Fibroblast of skin of abdomen (primary cell): ENCODE results near the gene AUP1.
A peak's percentile ranks its signal among the peaks of the same experiment; 100 is the strongest.

ENCODE experiments used
- DNase-seq: peaks from one replicate; pipeline ENCODE4 v3.0.0-alpha.2; 2013

The AUP1 gene

GRCh38 chr2:74535440-74535965 lies 6.0 kb upstream of the AUP1 start:
- DNase-seq, result no peak

- DNase-seq, result no peak
Observed at GRCh38 chr2:74534411-74534810, 4.9 kb upstream of the AUP1 start.

GRCh38 chr2:74533464-74533863 lies 4.0 kb upstream of the AUP1 start:
- DNase-seq, result no peak

- peak; percentile 45 for DNase-seq
Observed at GRCh38 chr2:74532222-74532621, 2.7 kb upstream of the AUP1 start.

GRCh38 chr2:74531666-74532065 lies 2.2 kb upstream of the AUP1 start:
- DNase-seq, result no peak

- DNase-seq, result no peak
Observed at GRCh38 chr2:74530239-74531187, 1.0 kb upstream of the AUP1 start.

GRCh38 chr2:74528600-74529356 lies 728 bp downstream of the AUP1 start:
- DNase-seq, result no peak

GRCh38 chr2:74527741-74528140 lies 1.8 kb downstream of the AUP1 start:
- no peak for DNase-seq

- DNase-seq, result no peak
Observed at GRCh38 chr2:74526649-74527230, 2.8 kb downstream of the AUP1 start.

GRCh38 chr2:74525717-74526648 lies 3.5 kb downstream of the AUP1 start, which contains the start of gene DQX1:
TSS of gene DQX1 (minus strand) at chr2:74526231. CDS start at chr2:74525729, 502 bp downstream.
- DNase-seq, result peak; percentile 29

GRCh38 chr2:74524955-74525716 lies 4.4 kb downstream of the AUP1 start:
- DNase-seq, result no peak

GRCh38 chr2:74524005-74524404 lies 5.5 kb downstream of the AUP1 start:
- no peak for DNase-seq

GRCh38 chr2:74522516-74522915 lies 7.0 kb downstream of the AUP1 start:
- DNase-seq, result no peak

GRCh38 chr2:74516650-74517049 lies 12.9 kb downstream of the AUP1 start:
- DNase-seq, result no peak

GRCh38 chr2:74515981-74516633 lies 13.4 kb downstream of the AUP1 start:
- DNase-seq, result peak; percentile 57

- DNase-seq, result no peak
Observed at GRCh38 chr2:74515271-74515980, 14.1 kb downstream of the AUP1 start.

GRCh38 chr2:74514368-74515270 lies 14.9 kb downstream of the AUP1 start, which contains the start of gene TLX2:
TSS of gene TLX2 (plus strand) at chr2:74514450. CDS start at chr2:74514807, 357 bp downstream.
- DNase-seq, result no peak

- DNase-seq, result no peak
Observed at GRCh38 chr2:74513605-74514367, 15.7 kb downstream of the AUP1 start.
